Measurements from ENCODE around the gene EPHA1.

EPHA1 gene

GRCh38 chr7:143452495-143452894, 43.8 kb upstream of the EPHA1 start:
- DNase-seq (ENCODE audit: low read depth): no peak
- TF ChIP-seq CTCF (IDR thresholded peaks at IDR 0.05; ENCODE audit: low read depth, low read length, missing control alignments): no peak
- no peak overlapping the region for H3K4me3 ChIP-seq (ENCODE audit: low read depth, low read length)

- no peak for DNase-seq (ENCODE audit: low read depth)
These were observed 43.1 kb upstream of the EPHA1 start for GRCh38 chr7:143451746-143452145.

GRCh38 chr7:143451122-143451521, 42.5 kb upstream of the EPHA1 start:
- TF ChIP-seq CTCF (IDR thresholded peaks at IDR 0.05; ENCODE audit: low read depth, low read length, missing control alignments): no peak
- no peak overlapping the region for H3K4me3 ChIP-seq (ENCODE audit: low read depth, low read length)
- no peak for DNase-seq (ENCODE audit: low read depth)

More at GRCh38 chr7:143451746-143452145, 43.1 kb upstream of the EPHA1 start:
- H3K4me3 ChIP-seq (ENCODE audit: low read depth, low read length): no peak overlapping the region
- no peak for TF ChIP-seq CTCF (IDR thresholded peaks at IDR 0.05; ENCODE audit: low read depth, low read length, missing control alignments)

- H3K4me3 ChIP-seq (ENCODE audit: low read depth, low read length): no peak overlapping the region
- TF ChIP-seq CTCF (IDR thresholded peaks at IDR 0.05; ENCODE audit: low read depth, low read length, missing control alignments): no peak
- DNase-seq (ENCODE audit: low read depth): no peak
These were observed 41.1 kb upstream of the EPHA1 start for GRCh38 chr7:143449793-143450192.

- H3K4me3 ChIP-seq (ENCODE audit: low read depth, low read length): no peak overlapping the region
- TF ChIP-seq CTCF (IDR thresholded peaks at IDR 0.05; ENCODE audit: low read depth, low read length, missing control alignments): no peak
- no peak for DNase-seq (ENCODE audit: low read depth)
These were observed 39.8 kb upstream of the EPHA1 start for GRCh38 chr7:143448429-143448828.

GRCh38 chr7:143447466-143447865, 38.8 kb upstream of the EPHA1 start:
- no peak for DNase-seq (ENCODE audit: low read depth)
- TF ChIP-seq CTCF (IDR thresholded peaks at IDR 0.05; ENCODE audit: low read depth, low read length, missing control alignments): no peak
- no peak overlapping the region for H3K4me3 ChIP-seq (ENCODE audit: low read depth, low read length)

- H3K4me3 ChIP-seq (ENCODE audit: low read depth, low read length): no peak overlapping the region
- no peak for TF ChIP-seq CTCF (IDR thresholded peaks at IDR 0.05; ENCODE audit: low read depth, low read length, missing control alignments)
- no peak for DNase-seq (ENCODE audit: low read depth)
These were observed 36.1 kb upstream of the EPHA1 start for GRCh38 chr7:143444785-143445184.
